Thyroid gland (tissue), 4 donors: ENCODE results near the gene ACTR8. TPM values are rescaled to one million over a fixed set of nuclear protein-coding genes. Genes with fewer than 3 reads are reported as not detected.

Source experiments
- DNase-seq, 2 donors: peaks; one replicate each; pipeline ENCODE4 v3.0.0-alpha.2; 2019
- H3K27ac ChIP-seq, 3 donors: fragments of 200-600 bp; sonication (generic); 1 replicate in 2 of 3; 2 replicates in 1 of 3; pipeline ENCODE4 v1.5.1; 2016 to 2019; ENCODE audit warnings: mild to moderate bottlenecking in 1 of 3, moderate library complexity in 1 of 3
- H3K27me3 ChIP-seq: fragments of 200-600 bp; sonication (generic); one replicate; pipeline ENCODE4 v1.5.1; 2019
- H3K36me3 ChIP-seq, 2 donors: fragments of 200-600 bp; sonication (generic); one replicate each; pipeline ENCODE4 v1.5.1; 2016 to 2019
- H3K4me1 ChIP-seq, 2 donors: fragments of 200-600 bp; sonication (generic); one replicate each; pipeline ENCODE4 v1.5.1; 2017 to 2019
- H3K4me3 ChIP-seq, 3 donors: fragments of 200-600 bp; sonication (generic); replicated peaks in 1 of 3; 1 replicate in 2 of 3; 2 replicates in 1 of 3; pipeline ENCODE4 v1.5.1; 2016; ENCODE audit warnings: mild to moderate bottlenecking in 1 of 3
- H3K9me3 ChIP-seq: fragments of 200-600 bp; sonication (generic); one replicate; pipeline ENCODE4 v1.5.1; 2017
- CTCF ChIP-seq, 6 experiments: fragments of 200-600 bp in 3 of 6; fragments of 450-650 bp in 3 of 6; sonication (generic) in 3 of 6; IDR thresholded peaks; one replicate each; pipeline ENCODE4 v1.5.1; 2016 to 2019; ENCODE audit warnings: antibody characterized with exemption in 6 of 6, mild to moderate bottlenecking in 2 of 6, inconsistent platforms in 1 of 6, moderate library complexity in 1 of 6
- POLR2A ChIP-seq, 2 donors: fragments of 450-650 bp; IDR thresholded peaks; one replicate each; pipeline ENCODE4 v1.6.1; 2017; ENCODE audit warnings: antibody characterized with exemption in 2 of 2, mild to moderate bottlenecking in 2 of 2, moderate library complexity in 1 of 2
- WGBS, 2 donors: methylation state at CpG; one replicate each; pipeline ENCODE4 v1.1.5; 2017; 5-methylcytosine and 5-hydroxymethylcytosine counted together
- intact Hi-C: fragments of 100-400 bp; cut with DNase I; formaldehyde crosslinking; loops from one replicate; pipeline ENCODE4 v1.15.1; 2023
- total RNA-seq, 4 donors: library from RNA; depleted of rRNA; stranded (reverse); fragments of >200 nt; gene quantifications; one replicate each; pipeline ENCODE4 v1.2.3, GENCODE V29; 2016

ACTR8 gene
- total RNA-seq, 4 donors from 2014 or later: 29.0 to 31.7 (median 29.4) TPM

GRCh38 chr3:53834429-53835095 is 47.4 kb downstream of the ACTR8 start:
- Histone ChIP-seq H3K4me3 (no peak overlapping the region), H3K27me3 (no peaks in the 10 kb centered on the region), H3K27ac (no peak overlapping the region), H3K4me1 (no peaks in the 10 kb centered on the region), H3K9me3 (no peaks in the 10 kb centered on the region), H3K36me3 (no peaks in the 10 kb centered on the region)
- 96 to 99% methylated on average over 6 of the region's 6 CpGs for WGBS, 2 donors
- intact Hi-C loops: no loop called here
- TF ChIP-seq POLR2A (IDR thresholded peaks at IDR 0.05) (no peak), CTCF (IDR thresholded peaks at IDR 0.05) (no peak)
- no peak for DNase-seq

GRCh38 chr3:53833700-53834099 is 48.3 kb downstream of the ACTR8 start:
- no peak for DNase-seq
- Histone ChIP-seq H3K27me3 (no peaks in the 10 kb centered on the region), H3K36me3 (no peaks in the 10 kb centered on the region), H3K27ac (no peak overlapping the region), H3K4me3 (no peak overlapping the region), H3K9me3 (no peaks in the 10 kb centered on the region), H3K4me1 (no peaks in the 10 kb centered on the region)
- intact Hi-C loops: no loop called here
- WGBS, 2 donors: 81 to 100% methylated on average over 1 to 5 of the region's 5 CpGs
- no peak for TF ChIP-seq CTCF (IDR thresholded peaks at IDR 0.05)
- no peak for TF ChIP-seq POLR2A (IDR thresholded peaks at IDR 0.05)

DNA sequence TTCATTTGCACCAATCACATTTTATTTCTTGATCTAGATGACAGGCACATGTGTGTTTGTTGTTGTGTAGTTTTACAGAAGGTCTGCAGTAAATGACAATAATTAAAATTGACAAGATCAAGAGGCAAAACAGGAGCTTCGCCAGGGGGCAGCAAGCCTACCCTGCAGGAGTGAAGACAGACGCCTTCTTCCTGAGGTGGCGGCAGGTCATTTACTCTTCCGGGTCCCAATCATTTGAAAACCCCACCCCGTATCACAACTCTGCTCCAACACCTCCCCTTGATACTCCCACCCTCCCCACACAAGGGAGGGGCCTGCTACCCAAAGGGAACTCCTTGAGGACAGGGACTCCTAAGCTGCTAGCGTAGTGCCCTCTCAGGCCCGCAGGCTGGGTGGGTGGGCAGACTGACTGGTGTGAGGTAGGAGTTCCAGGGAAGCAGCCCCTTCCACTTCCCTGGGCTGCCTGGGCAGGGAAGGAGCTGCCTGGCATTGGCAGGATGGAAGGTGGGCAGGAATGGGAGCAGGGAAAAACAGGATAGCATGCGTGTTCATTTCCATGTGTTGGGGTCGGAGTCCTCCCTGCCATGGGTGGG is 48.8 kb downstream of the ACTR8 start:
- H3K36me3 ChIP-seq: no peaks in the 10 kb centered on the region
- no peaks in the 10 kb centered on the region for H3K9me3 ChIP-seq
- H3K4me3 ChIP-seq: no peak overlapping the region
- WGBS, 2 donors: 90 to 91% methylated on average over 8 to 9 of the region's 9 CpGs
- H3K27ac ChIP-seq: no peak overlapping the region
- TF ChIP-seq CTCF (IDR thresholded peaks at IDR 0.05): no peak
- TF ChIP-seq POLR2A (IDR thresholded peaks at IDR 0.05): no peak
- H3K27me3 ChIP-seq: no peaks in the 10 kb centered on the region
- intact Hi-C loops: no loop called here
- H3K4me1 ChIP-seq: no peaks in the 10 kb centered on the region
- DNase-seq: no peak

- no peak overlapping the region for H3K4me3 ChIP-seq
- H3K36me3 ChIP-seq: no peaks in the 10 kb centered on the region
- TF ChIP-seq CTCF (IDR thresholded peaks at IDR 0.05) (no peak), POLR2A (IDR thresholded peaks at IDR 0.05) (no peak)
- no peaks in the 10 kb centered on the region for H3K9me3 ChIP-seq
- H3K4me1 ChIP-seq: no peaks in the 10 kb centered on the region
- H3K27ac ChIP-seq: no peak overlapping the region
- DNase-seq: no peak
- intact Hi-C loops: no loop called here
- no peaks in the 10 kb centered on the region for H3K27me3 ChIP-seq
- WGBS, 2 donors: 82 to 85% methylated on average over 5 to 6 of the region's 6 CpGs
Observed at GRCh38 chr3:53830944-53831343, 51.0 kb downstream of the ACTR8 start.

GRCh38 chr3:53829605-53830004 is 52.3 kb downstream of the ACTR8 start:
- Histone ChIP-seq H3K4me1 (no peaks in the 10 kb centered on the region), H3K27ac (no peak overlapping the region), H3K36me3 (no peaks in the 10 kb centered on the region), H3K9me3 (no peaks in the 10 kb centered on the region), H3K27me3 (no peaks in the 10 kb centered on the region), H3K4me3 (no peak overlapping the region)
- intact Hi-C loops: no loop called here
- 83 to 85% methylated on average over 2 of the region's 2 CpGs for WGBS, 2 donors
- DNase-seq: no peak
- no peak for TF ChIP-seq POLR2A (IDR thresholded peaks at IDR 0.05)
